NT2/D1 (cell line): Measurements from ENCODE around the gene RPL38.

Experiments
- SUZ12 ChIP-seq: IDR thresholded peaks from 2 replicates; pipeline ENCODE4 v1.6.1; 2011; ENCODE audit not compliant: insufficient read length, insufficient read depth; ENCODE audit errors: extremely low read depth
- YY1 ChIP-seq: IDR thresholded peaks from 2 replicates; pipeline ENCODE4 v1.6.1; 2011; ENCODE audit not compliant: insufficient read length, insufficient read depth
- ZNF274 ChIP-seq: IDR thresholded peaks from 2 replicates; pipeline ENCODE4 v1.6.1; 2011; ENCODE audit warnings: mild to moderate bottlenecking, low read depth, low read length

GRCh38 chr17:74183411-74183810 lies 20.1 kb upstream of the RPL38 start:
- TF ChIP-seq SUZ12 (no peak), YY1 (no peak), ZNF274 (no peak)
